ENCODE data around the gene SYTL3. TPM values are rescaled to one million over a fixed set of nuclear protein-coding genes. Genes with fewer than 3 reads are reported as not detected.

SYTL3 gene
- total and polyA plus RNA-seq, 2 donors (not counting 1 experiment from before 2014, with no cell fraction given) = 1.1 to 5.4 TPM

GRCh38 chr6:158737710-158738615, 88.1 kb downstream of the SYTL3 start:
- DNase-seq (no peak), ATAC-seq (ENCODE audit: low read depth) (no peak)
- H3K4me3 ChIP-seq (ENCODE audit: control extremely low read depth in 1 of 5, extremely low read depth in 1 of 5, insufficient read depth in 1 of 5, low read depth in 2 of 5, low read length in 4 of 5) = no peak overlapping the region

More at GRCh38 chr6:158737710-158738615, 88.1 kb downstream of the SYTL3 start:
- TF ChIP-seq CTCF (IDR thresholded peaks at IDR 0.05) (no peak), EZH2 (IDR thresholded peaks at IDR 0.05; ENCODE audit: borderline replicate concordance, insufficient read depth, low read depth, low read length, poor library complexity, severe bottlenecking) (no peak)
- H3K79me2 ChIP-seq (ENCODE audit: control insufficient read depth, insufficient read depth, low read length) = no peaks in the 10 kb centered on the region
- H3K4me2 ChIP-seq (replicated peaks; ENCODE audit: low read depth, low read length, poor library complexity, severe bottlenecking) = no peak overlapping the region
- no peak overlapping the region for H3K9ac ChIP-seq (ENCODE audit: low read length)
- ChIA-PET CTCF (no interaction called here), POLR2A (no interaction called here)
- WGBS (ENCODE audit: insufficient coverage) = 100% methylated on average over 10 of the region's 12 CpGs
- Mint-ChIP-seq H3K27ac (no peak overlapping the region), H3K4me1 (no peaks in the 10 kb centered on the region), H3K4me3 (no peak overlapping the region), H3K27me3 (no peaks in the 10 kb centered on the region), H3K9me3 (ENCODE audit: insufficient read depth) (peaks cover 4% of the 10 kb centered on the region)
- H2AFZ ChIP-seq (ENCODE audit: insufficient read depth, low read depth, low read length, poor library complexity, severe bottlenecking) = no peak overlapping the region
- no peaks in the 10 kb centered on the region for H3K27me3 ChIP-seq (replicated peaks in 1 of 4; ENCODE audit: control extremely low read depth in 1 of 4, control insufficient read depth in 3 of 4, insufficient read depth in 4 of 4, low read length in 3 of 4)
- peaks cover 0 to 33% (median 14%) of the 10 kb centered on the region in 3 donors for H3K9me3 ChIP-seq (ENCODE audit: control extremely low read depth in 1 of 3, control insufficient read depth in 2 of 3, insufficient read depth in 1 of 3, low read length in 2 of 3)
- H3K36me3 ChIP-seq (replicated peaks in 1 of 2; ENCODE audit: control extremely low read depth in 1 of 2, control insufficient read depth in 1 of 2, extremely low read depth in 1 of 2, insufficient read depth in 2 of 2, low read length in 1 of 2) = no peaks in the 10 kb centered on the region
- H3K4me1 ChIP-seq (ENCODE audit: control insufficient read depth in 2 of 2, insufficient read depth in 2 of 2, low read length in 2 of 2) = no peaks in the 10 kb centered on the region
- H4K20me1 ChIP-seq (ENCODE audit: control insufficient read depth, insufficient read depth, low read length, poor library complexity, severe bottlenecking) = no peaks in the 10 kb centered on the region
- no peak overlapping the region for H3K27ac ChIP-seq (ENCODE audit: low read length in 2 of 2)
- intact Hi-C loops (cut with micrococcal nuclease) = no loop called here

All from B cell (primary cell).